GM19025 (cell line): ENCODE results near the gene SHCBP1.
A peak's percentile ranks its signal among the peaks of the same experiment; 100 is the strongest.
"Not testable (repeated sequence)": the region's sequence is repeated elsewhere in the genome, so short reads cannot be mapped to it uniquely, and the experiment has no call there.

Experiments
- ATAC-seq: cut with Tn5 transposase; IDR thresholded peaks from one replicate; pipeline ENCODE4 v1.9.1; 2021; ENCODE audit warnings: mild to moderate bottlenecking, low read depth, moderate library complexity; ENCODE audit not compliant: unreplicated experiment

SHCBP1 gene, protein sequence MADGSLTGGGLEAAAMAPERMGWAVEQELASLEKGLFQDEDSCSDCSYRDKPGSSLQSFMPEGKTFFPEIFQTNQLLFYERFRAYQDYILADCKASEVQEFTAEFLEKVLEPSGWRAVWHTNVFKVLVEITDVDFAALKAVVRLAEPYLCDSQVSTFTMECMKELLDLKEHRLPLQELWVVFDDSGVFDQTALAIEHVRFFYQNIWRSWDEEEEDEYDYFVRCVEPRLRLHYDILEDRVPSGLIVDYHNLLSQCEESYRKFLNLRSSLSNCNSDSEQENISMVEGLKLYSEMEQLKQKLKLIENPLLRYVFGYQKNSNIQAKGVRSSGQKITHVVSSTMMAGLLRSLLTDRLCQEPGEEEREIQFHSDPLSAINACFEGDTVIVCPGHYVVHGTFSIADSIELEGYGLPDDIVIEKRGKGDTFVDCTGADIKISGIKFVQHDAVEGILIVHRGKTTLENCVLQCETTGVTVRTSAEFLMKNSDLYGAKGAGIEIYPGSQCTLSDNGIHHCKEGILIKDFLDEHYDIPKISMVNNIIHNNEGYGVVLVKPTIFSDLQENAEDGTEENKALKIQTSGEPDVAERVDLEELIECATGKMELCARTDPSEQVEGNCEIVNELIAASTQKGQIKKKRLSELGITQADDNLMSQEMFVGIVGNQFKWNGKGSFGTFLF

DNA sequence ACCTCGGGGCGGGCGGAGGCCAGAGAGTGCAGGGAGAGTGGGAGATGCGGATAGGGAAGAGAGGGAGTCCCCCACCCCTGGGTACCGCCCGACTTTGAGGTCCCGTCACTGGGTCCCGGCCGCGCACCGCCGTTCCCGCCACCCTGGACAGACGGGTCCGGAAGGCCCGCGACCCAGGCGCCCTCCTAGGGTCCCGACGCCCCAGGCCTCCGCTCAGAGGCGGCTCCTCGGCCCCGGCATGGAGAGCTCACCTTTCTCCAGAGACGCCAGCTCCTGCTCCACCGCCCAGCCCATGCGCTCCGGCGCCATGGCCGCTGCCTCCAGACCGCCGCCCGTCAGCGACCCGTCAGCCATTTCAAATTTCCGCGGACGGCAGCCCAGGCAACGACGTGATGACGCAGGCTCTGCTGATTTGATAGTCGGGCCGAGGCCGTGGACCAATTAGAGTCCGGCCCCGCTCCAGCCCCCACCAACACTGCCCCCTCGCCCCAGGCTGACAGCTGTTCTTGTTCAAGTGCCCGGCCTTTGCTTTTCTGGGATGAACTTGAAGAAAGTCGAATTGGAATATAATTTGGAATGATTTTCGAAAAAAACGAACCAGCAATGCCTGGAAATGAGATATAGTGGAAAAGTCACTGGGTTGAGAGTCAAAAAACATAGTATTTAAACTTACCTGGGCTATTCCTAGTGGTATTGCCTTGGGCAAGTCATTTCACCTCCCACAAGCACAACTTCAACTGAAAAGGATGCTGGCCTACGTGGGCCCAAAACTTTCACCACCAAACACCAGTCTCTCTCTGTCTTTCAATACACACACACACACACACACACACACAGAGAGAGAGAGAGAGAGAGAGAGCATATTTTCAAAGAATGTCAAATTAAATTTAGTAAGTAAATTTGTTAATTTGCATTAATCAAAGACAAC, at the start of gene SHCBP1:
Gene SHCBP1 (minus strand): TSS at position 374 of the 928 bp plus-strand sequence. CDS start 20 bp downstream, at position 354.
- ATAC-seq, result peak; percentile 91

- ATAC-seq, result no peak
Measured at GRCh38 chr16:46662123-46662522, 40.9 kb upstream of the SHCBP1 start.

DNA sequence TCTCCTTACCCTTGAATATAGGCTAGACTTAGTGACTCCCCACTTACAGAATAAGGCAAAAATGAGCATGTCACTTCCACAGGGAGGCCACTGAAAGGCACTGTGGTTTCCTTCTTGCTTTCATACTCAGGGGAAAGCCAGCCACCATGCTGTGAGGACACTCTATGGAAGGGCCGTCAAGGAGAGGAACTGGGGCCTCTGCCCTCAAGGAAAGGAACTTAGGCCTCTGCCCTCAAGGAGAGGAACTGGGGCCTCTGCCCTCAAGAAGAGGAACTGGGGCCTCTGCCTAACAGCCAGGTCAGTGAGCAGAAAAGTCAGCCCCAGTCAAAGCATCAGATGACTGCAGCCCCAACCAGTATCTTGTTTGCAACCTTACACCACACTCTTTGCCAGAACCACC, 37.7 kb upstream of the SHCBP1 start:
- peak; percentile 89 for ATAC-seq

- no peak for ATAC-seq
Measured at GRCh38 chr16:46651305-46651704, 30.1 kb upstream of the SHCBP1 start.

DNA sequence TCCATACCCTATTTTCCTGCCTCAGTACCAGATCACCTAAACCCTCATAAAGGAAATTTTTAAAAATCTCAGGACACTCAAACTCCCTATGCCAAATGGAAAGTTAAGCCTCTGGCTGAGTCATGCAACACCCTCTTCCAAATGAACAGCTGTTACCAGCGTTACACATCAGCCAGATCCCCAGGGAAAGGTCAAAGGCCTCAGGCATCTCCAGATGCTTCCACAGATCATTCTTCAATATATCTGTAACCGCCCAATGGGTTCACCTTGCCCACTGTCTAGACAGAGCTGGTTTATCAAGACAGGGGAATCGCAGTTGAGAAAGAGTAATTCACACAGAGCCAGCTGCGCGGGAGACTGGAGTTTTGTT, 29.1 kb upstream of the SHCBP1 start:
- ATAC-seq, result no peak

- no peak for ATAC-seq
Measured at GRCh38 chr16:46649588-46650253, 28.5 kb upstream of the SHCBP1 start.

- no peak for ATAC-seq
Measured at GRCh38 chr16:46648656-46649055, 27.5 kb upstream of the SHCBP1 start.

- no peak for ATAC-seq
Measured at GRCh38 chr16:46638947-46639925, 18.1 kb upstream of the SHCBP1 start.

- ATAC-seq, result no peak
Measured at GRCh38 chr16:46632778-46633733, 11.9 kb upstream of the SHCBP1 start.

GRCh38 chr16:46629331-46630219, 8.4 kb upstream of the SHCBP1 start:
- ATAC-seq, result no peak

- no peak for ATAC-seq
Measured at GRCh38 chr16:46627746-46628145, 6.6 kb upstream of the SHCBP1 start.

- ATAC-seq, result not testable (repeated sequence)
Measured at GRCh38 chr16:46626681-46627080, 5.5 kb upstream of the SHCBP1 start.

DNA sequence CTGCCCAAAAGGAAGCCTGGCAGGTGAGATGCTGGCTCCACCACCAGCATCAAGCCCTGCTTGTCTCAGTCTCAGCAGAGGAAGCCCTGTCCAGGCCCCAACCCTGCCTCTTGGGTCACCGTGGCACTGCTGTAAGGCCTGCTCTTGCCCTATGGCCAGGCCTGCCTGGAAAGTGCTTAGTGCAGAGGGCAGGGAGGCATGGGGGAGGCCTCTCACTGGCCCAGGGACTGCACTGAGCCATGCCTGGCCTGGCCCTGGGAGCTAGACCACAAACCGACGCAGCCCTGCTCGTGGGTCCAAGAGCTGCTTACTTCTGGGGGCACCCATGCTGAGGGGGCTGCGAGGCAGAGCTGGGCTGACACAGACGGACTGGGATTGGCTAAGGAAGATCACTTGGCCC, 3.7 kb upstream of the SHCBP1 start:
- ATAC-seq, result not testable (repeated sequence)

- not testable (repeated sequence) for ATAC-seq
Measured at GRCh38 chr16:46623707-46624106, 2.5 kb upstream of the SHCBP1 start.

- not testable (repeated sequence) for ATAC-seq
Measured at GRCh38 chr16:46623246-46623645, 2.1 kb upstream of the SHCBP1 start.

DNA sequence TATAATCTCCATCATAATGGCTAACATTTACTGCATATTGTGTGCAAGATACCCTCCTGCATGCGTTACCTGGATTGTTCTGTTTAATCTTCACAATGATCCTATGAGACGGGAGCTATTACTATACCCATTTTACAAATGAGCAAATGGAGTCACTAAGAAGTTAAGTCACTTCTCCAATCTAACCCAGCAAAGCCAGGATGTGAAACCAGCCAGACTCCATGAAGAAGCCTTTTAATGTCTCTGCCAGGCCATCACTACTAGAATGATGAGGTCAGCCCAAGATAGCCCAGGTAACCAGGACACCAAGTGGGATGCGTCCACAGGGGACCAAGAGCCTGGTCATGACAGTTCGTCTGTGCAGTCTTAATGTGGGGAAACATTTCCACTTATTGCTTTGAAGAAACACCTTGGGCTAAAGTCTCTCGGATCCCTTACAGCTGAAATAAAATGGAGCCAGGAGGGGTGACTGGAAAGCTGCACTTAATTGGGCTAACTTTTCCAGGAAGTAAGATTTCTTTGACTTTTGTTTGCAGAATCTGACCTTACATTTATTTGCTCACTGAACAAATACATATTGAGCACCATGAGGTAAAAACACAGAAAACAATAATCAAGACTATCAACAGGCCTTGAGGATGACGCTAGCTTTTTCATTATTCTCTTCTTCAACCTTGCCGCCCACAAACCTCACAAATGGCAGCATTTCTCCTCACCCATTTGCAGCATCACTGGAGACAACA, 926 bp upstream of the SHCBP1 start:
- no peak for ATAC-seq
